NCI-H2029 (cell line): Measurements from ENCODE around the gene ABCC12.
A peak's percentile ranks its signal among the peaks of the same experiment; 100 is the strongest.

Source experiments
- DNase-seq: peaks from one replicate; lab custom pipeline; 2025; lab: John Stamatoyannopoulos, UW

The ABCC12 gene

DNA sequence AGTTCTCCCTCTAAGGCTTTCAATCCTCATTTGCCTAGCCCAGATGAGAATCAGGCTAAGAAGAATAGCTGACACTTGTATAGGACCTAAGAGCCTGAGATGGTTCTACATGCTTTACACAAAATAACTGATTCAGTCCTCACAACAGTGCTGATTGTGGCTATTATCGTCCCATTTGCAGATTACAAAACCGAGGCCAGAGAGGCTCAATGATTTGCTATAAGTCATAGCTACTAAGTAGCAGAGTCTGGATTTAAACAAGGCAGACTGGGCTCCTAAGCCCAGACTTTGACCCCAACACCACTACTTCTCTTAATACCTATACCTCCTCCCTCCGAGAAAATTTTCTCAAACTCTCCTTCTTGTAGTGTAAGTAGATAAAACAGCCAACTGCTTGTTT lies 23.1 kb downstream of the ABCC12 start:
- no peak for DNase-seq

DNA sequence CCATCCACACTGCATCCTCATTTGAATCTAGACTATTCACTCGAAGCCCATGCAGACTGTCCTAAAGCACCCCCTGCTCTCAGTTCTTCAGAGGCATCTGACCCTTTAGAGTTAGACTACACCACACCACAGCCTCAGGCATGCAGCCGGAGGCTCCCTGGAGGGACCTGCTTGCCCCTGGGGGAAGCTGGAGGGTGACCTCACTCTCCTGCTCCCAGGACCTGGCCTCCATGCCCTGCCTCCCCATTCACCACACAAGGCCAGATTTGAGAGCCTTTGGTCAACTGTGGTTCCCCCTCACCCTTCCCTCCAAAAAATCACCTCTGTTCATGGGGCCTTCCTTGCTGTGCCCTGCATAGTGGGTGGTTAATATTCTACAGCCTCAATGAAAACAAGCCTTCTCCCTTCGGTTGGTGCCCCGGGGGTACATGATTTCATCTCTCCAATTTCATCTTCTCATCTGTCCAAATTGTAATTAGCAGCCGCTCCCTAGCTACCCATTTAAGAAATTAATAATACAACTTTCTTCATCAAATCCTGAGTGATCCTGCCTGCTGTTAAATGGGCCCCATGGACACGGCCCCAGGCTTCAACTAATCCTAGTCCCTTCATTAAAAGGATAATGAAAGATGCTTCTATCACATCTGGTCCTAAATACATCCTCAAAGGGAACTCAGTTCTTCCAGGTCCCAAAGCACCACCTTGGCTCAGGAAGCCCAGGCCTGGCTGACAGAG lies 24.4 kb downstream of the ABCC12 start:
- DNase-seq, result no peak

DNA sequence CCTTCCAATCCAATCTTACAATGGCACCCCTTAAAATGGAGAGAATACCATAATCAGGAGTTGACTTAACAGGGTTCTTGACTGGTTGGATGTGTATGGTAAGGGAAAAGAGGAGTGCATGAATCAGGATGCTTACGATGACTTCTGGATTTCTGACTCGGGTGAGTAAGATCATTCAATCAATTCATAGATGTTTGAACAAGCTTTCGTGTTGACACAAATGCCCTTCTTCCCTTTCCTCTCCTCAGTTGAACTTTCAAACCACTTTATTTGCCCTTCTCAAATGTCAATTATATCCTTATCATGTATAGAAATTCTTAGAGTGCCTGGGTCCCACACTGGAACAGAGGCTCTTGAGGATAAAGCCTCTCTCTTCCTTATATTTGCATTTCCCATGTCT lies 25.9 kb downstream of the ABCC12 start:
- no peak for DNase-seq

DNA sequence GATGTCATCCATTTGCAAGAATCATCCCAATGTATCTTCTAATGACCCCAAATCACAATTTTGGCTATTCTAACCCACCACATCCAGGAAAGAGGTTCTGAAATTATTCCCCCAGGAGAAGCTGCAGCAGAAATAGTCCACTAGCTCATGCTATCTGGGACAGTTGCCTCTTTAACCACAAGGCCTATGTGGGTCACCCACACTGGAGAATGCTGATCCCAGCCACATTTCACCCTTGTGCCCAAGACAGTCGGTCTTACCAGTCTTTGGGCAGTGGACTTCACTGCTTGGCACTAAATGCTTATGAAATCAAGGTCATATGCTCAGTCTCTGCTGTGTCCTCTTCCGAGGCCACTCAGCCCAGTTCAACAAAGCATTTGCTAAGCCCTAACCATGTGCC lies 27.0 kb downstream of the ABCC12 start:
- DNase-seq, result no peak

DNA sequence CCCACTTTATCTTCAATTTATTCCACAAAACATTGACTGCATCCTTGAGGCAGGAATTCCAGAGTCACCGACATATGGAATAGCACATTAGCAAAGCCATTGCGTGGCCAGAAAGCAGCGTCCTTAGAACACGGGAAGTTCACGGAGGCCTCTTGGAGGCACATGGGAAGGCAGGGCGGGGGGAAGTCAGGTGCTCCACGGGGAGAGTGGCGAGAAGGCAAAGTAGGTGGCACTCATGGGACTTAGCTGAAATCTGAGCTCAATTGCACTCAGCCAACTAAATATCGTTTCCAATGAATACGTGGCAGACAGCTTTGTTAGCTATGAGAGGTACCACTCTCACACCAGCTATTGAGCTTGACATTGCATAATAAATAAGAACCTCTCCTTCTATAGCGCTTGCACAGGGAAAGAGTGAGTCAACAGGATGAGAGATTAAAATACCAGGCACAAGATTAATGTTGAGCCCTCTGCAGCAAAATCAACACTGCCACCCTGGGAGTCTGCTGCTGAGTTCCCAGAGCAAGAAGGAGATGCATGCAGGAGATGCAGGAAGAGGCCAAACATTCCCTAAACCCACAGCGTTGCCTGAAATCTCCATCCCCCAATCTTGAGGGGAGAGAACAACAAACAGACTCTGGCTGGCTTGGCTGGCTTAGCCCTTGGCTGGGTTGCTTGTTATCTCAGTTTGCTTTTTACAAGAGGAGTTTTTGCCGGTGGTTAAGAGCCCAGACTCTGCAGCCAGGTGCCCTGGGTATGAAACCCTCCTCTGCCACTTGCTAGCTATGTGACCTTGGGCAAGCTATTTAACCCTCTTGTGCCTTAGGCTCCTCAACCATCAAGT lies 28.8 kb downstream of the ABCC12 start:
- peak; percentile 83 for DNase-seq

DNA sequence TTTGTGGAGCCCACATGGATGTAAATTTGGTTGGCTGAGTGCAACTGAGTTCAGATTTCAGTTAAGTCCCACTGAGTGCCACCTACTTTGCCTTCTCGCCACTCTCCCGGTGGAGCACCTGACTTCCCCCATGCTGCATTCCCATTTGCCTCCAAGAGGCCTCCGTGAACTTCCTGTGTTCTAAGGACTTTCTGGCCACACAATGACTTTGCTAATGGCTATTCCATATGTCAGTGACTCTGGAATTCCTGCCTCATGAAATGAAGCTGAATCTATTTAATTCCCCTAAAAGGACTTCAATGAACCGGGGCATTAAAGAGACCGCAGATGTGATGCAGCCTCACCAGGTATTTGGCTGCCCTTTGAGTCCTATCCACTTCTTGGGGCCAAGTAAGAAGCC lies 29.9 kb downstream of the ABCC12 start:
- DNase-seq, result no peak

DNA sequence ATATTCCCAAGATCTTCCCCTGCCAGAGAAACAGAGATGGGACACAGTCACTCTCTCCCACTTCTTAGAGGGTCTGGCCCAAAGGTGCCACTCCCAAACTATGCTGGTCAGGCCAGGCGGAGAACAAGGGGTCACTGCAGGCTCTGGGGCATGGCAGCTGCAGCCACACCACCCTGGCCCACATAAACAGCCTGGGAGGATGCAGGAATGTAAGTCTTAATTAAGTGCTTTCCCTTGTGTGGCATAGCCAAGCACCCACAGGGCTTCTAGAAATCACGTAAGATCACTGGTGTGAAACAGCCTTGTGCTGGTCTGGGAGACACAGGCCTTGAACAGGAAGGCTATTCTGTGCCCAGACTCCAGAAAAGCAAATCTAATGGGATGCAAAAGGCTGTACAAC lies 31.5 kb downstream of the ABCC12 start:
- no peak for DNase-seq

DNA sequence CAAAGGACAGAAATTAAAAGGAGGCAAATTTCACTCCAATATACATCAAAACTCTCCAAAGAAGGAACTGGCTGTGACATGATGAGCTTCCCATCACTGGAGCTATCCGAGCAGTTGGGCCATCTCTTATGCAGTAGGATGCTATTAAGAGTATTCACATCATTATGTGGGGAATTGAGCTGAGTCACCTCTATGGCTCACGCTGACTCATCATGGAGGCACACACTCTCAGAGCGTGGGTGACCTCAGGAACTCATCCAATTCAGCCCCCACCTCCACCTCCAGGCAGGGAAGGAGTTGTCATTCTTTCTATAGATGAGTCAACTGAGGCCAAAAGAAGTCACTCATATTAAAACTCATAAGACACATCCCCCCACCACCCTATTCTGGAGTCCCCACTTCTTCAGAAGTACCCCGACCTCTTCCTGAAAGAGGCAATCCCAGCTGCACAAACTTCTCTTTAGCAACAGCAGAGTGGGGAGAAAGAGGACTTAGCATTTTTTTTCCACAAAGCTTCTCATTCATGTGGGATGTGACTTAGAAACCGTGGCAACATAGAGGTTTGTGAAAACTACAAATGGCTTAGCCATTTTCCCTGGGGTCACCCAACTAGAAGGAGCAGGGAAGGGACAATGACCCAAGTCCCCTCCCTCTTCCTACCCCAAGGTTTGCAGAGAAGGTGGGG lies 32.5 kb downstream of the ABCC12 start:
- no peak for DNase-seq

DNA sequence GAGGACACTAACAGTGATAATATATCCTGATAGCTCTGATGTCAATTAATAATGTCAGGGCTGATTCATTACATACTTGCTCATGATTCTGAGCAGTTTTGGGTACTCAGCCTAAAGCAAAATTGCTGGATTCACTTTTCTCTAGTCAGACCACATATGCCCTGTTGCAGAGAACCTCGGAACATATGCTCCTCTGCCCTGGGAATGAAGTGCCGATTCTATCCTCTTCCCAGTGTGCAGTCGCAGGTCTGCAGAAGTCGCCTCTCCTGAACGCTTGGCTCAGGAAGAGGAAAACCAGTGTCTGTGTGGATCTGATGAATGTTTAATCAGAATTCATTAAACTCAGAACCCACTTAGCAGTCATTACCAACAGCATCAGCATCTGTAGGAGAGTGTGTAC lies 34.5 kb downstream of the ABCC12 start:
- no peak for DNase-seq

DNA sequence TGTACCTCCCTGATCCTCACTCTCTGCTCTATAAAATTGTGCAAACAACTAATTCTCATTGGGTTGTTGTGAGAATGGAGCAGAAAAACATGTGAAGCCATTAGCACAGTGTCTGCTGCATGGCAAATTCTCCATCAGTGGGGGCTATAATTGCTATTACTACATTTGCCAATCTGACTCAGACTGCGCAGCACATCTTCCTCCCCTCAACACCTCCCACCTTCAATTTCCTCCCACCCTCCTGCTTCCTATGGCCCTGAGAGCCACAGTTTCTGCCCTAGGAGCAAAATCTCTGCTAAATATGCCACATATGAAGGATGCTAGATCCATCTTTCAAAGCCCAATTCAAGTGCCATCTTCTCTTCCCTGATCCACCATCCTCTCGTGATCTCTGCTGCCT lies 37.0 kb downstream of the ABCC12 start:
- DNase-seq, result no peak

DNA sequence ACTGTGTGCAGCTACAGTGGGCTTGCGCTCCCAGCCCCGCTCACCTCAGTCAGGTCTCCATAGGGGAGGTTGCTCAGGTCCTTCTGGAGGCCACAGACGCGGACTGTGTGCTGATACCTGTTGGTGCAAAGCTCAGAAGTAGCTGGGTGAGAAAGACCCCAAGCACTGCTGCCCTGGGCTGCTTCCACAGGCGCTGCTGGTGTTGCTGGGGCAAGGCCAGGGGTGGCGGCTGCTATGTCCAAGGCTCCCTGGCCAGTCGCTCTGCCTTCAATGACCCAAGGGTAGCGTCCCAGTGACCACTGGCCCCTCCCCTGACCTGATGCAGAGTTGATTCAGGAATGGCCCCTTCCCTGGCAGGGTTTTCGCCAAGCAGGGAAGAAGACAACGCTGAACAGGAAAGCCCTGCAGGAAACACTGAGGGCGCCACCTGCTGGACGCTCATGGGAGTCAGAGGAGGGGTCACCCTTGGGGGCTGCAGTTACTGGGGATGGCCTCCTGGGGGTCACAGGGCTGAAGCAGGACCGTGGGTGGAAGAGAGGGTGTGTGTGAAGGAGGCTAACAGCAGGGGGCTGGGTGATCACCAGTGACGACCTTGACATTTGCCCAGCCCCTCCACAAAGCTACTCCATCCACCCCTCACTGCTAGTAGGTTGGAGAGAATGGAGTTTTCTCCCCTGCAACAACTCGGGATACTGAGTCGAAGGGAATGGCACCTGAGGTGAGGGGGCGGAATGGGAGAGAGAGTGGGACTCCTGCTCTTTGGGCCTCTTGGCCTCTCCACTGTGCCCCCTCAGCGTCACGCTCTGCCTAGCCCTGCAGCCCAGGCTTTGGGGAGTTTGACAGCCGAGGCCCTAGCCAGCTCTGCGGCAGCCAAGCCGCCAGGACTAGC lies 38.3 kb downstream of the ABCC12 start:
- DNase-seq, result peak; percentile 38

DNA sequence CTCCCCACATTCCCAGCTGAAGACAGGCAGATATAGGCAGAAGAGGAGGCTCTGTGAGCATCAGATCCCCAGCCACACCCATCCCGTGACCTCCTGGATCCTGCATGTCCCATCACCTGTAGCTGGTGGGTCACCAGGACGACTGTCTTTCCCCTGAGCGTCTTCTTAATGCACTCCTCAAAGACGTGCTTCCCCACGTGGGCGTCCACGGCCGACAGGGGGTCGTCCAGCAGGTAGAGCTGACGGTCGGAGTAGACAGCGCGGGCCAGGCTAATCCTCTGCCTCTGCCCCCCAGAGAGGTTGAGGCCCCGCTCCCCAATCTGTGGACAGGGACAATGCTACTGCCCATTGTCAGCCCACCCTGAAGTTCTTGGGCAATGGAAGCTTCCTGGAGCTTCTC lies 40.5 kb downstream of the ABCC12 start:
- DNase-seq, result no peak

DNA sequence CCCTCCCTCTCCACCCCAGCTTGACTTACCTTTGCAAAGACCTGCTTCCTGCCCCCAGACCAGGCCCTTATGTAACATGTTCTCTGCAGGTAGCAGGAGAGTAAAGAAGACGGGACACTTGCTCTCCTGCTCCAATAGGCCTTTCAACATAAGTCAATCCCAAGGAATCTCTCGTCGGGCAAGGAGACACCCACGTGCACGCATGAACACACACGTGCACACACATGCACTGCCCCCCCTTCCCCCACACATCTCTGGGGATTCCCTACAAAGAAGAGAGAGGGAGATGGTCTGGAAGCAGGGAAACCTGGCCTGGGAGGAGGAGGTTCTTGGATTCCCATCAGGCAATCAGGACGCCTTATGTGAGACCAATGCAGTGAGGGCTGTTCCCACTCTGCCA lies 41.4 kb downstream of the ABCC12 start:
- no peak for DNase-seq

DNA sequence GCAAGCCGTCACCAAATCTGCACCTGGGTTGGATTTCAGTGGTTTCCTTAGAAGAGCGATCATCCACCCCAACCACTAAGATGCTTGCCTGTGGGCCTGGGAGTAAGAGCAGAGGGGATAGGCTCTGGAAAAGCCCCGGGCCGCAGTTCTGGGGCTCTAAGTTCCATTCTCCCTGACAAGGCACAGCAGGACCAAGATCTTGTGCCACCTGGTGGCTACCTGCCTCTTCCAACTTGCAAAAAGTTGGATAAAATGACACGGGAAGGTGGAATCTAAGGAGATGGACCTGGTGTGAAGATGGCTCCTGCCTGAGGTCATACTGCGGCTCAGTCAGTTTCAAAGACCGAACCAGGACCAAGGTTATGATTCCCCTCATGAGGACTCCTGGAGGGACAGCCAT lies 42.3 kb downstream of the ABCC12 start:
- no peak for DNase-seq

DNA sequence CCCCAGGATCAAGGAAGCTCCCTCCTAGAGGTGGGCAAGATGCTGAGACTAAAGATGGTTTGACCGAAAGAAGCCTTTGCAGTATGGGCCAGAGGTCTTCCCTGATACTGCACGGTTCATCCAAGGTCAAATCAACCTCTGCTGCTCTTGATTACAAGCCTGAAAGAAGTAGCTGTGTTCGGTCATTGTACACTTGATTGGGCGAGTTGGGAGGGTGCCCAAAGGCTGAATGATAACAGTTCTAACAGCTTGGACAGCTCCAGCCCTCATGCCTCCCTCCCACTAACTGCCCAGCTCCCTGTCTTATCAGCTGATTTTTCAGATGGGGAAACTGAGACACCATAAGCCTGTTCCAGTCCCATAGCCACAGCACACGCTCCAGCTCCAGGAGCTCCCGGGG lies 42.8 kb downstream of the ABCC12 start:
- no peak for DNase-seq

DNA sequence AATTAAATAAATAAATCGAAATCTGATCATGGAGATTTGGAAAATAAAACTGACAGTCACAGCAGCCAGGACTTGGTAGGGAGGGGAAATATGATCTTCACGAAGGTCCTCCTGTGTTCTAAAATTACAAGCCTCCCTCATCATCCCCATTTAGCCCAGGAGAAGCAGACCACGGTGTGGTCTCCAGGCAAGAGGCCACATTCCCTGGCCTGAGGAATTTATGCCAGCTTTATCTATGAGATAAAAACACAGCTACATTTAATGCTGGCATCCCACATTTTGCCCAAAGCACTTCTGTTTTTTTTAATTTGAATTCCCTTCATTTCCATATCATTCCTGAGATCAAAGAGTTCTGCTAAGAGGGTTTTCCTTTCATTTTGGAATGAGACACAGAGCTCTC lies 43.2 kb downstream of the ABCC12 start:
- DNase-seq, result no peak

DNA sequence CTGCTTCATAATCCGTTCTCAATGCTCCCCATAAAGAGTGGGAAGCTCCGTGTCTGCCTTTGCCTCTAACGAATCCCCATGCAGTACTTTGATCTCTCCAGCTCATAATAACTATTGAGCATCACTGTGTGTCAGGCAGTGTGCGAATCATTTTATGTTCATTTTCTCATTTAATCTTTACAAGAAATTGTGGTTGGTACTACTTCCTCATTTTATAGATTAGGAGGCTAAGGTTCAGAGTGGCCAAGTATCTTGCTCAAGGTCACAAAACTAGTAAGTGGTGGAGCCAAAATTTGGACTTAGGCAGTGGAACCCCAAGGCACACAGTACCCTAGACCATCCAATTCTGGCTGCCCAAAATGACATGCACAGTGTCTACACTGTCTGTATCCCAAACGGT lies 44.8 kb downstream of the ABCC12 start:
- DNase-seq, result no peak

DNA sequence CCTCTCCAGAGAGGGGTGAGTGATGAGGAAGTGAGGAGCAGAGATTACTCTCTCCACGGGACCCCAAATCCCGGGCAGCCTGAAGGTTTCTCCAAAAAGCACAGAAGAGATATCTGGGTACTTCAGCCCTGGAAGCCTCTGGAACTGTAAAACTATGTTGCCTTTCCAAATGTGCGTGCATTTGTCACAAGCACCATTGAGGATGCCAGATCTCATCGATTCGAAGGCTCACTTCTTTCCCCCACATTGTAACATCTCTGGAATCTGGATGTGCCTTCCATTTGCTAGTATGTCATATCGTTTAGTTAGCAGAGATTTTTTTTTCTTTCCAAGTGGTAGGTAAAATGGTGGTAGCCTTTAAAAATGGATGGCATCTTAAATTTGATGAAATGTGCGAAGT lies 45.8 kb downstream of the ABCC12 start:
- no peak for DNase-seq

DNA sequence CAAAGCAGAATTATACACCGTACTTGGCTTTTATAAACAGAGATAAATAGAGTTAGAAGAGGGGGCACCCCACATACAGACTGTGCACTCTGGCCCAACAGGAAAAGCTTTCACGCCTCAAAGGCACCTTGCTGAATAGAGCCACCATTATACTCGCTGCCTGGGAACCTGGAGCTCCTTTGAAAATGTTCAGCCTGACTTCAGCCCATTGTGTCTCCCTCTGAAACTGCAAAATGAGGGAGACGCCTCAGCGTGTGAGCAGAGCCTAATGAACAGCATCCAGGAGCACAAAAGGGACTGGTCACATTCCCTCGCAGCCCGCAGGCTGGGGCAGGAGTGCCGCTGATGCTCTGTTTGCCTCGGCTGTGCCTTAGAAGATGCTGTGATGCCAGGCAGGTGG lies 46.3 kb downstream of the ABCC12 start:
- DNase-seq, result no peak

DNA sequence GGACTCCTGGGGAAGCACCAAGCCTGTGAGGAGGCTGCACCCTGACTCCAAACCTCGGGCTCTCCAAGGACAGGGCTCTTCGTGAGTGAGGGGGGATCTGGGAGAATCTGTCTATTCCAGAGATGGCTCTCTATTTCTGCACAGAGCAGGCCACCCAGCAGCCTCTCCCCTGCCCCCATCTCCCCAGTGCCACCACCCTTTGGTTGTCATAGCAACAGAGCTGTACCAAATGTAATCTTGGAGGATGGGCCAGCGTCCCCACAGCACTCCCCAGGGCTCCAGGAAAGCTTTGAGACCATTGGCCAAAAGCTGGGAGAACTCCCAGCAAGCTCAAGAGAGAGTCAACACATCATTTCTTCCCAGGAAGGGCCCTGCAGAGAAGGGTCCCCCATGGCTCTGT lies 49.3 kb downstream of the ABCC12 start:
- no peak for DNase-seq
